PC-3 (cell line): ENCODE results near the gene STX4. TPM values are rescaled to one million over a fixed set of nuclear protein-coding genes. Genes with fewer than 3 reads are reported as not detected.

ENCODE experiments used
- ATAC-seq: fragments of 200-7000 bp; cut with Tn5 transposase; 2 replicates; pipeline ENCODE4 v1.9.1; 2020; ENCODE audit warnings: mild to moderate bottlenecking, moderate library complexity
- BruUV-seq: library from RNA; stranded (reverse); fragments of 400-500 nt; replicated peaks from 2 replicates; lab custom pipeline; 2021; lab: Mats Ljungman, UMichigan
- CTCF ChIA-PET: fragments of 300-600 bp; sonication (Branson Sonifier 250); formaldehyde crosslinking; loops from one replicate; lab custom pipeline; 2022; ENCODE audit warnings: antibody characterized with exemption; lab: Charles Lee
- POLR2A ChIA-PET: fragments of 300-600 bp; sonication (Branson Sonifier 250); formaldehyde crosslinking; loops from one replicate; lab custom pipeline; 2022; ENCODE audit warnings: antibody characterized with exemption; ENCODE audit not compliant: unreplicated experiment; lab: Charles Lee
- DNase-seq: peaks from one replicate; pipeline ENCODE4 v3.0.0-alpha.2; 2015
- H2AFZ ChIP-seq: fragments of 300-600 bp; sonication (generic); 2 replicates; pipeline ENCODE4 v1.6.0; 2016; ENCODE audit warnings: antibody characterized with exemption, low read length
- H3F3A ChIP-seq: fragments of 300-600 bp; sonication (generic); one replicate; pipeline ENCODE4 v1.6.0; 2017; ENCODE audit warnings: antibody characterized with exemption, low read length, control low read depth, mild to moderate bottlenecking; ENCODE audit not compliant: unreplicated experiment
- H3K27ac ChIP-seq: fragments of 300-600 bp; sonication (generic); 2 replicates; pipeline ENCODE4 v1.5.1; 2016; ENCODE audit warnings: mild to moderate bottlenecking, low read length
- H3K27me3 ChIP-seq: fragments of 300-600 bp; sonication (generic); 2 replicates; pipeline ENCODE4 v1.6.1; 2016; ENCODE audit warnings: low read length, mixed read lengths
- H3K36me3 ChIP-seq: fragments of 300-600 bp; sonication (generic); 2 replicates; pipeline ENCODE4 v1.6.1; 2016; ENCODE audit warnings: low read depth, mixed run types, low read length, mixed read lengths
- H3K4me1 ChIP-seq: fragments of 300-600 bp; sonication (generic); 2 replicates; pipeline ENCODE4 v1.5.1; 2016; ENCODE audit warnings: low read length; ENCODE audit not compliant: insufficient read depth
- H3K4me2 ChIP-seq: fragments of 300-600 bp; sonication (generic); 2 replicates; pipeline ENCODE4 v1.6.0; 2016; ENCODE audit warnings: low read length
- H3K4me3 ChIP-seq: fragments of 300-600 bp; sonication (generic); 2 replicates; pipeline ENCODE4 v1.5.1; 2016; ENCODE audit warnings: mild to moderate bottlenecking, low read length, mixed read lengths
- H3K79me2 ChIP-seq: fragments of 300-600 bp; sonication (generic); 2 replicates; pipeline ENCODE4 v1.6.1; 2017; ENCODE audit warnings: low read length, mixed read lengths
- H3K9ac ChIP-seq: fragments of 300-600 bp; sonication (generic); 2 replicates; pipeline ENCODE4 v1.6.0; 2016; ENCODE audit warnings: mild to moderate bottlenecking, low read length
- H3K9me2 ChIP-seq: fragments of 300-600 bp; sonication (generic); replicated peaks from 2 replicates; pipeline ENCODE4 v1.6.1; 2016; ENCODE audit warnings: mixed run types, low read length, mixed read lengths
- H3K9me3 ChIP-seq: fragments of 300-600 bp; sonication (generic); 2 replicates; pipeline ENCODE4 v1.6.1; 2016; ENCODE audit warnings: low read length, mixed read lengths
- H4K20me1 ChIP-seq: fragments of 300-600 bp; sonication (generic); 2 replicates; pipeline ENCODE4 v1.6.1; 2016; ENCODE audit warnings: low read length, mixed read lengths
- CTCF ChIP-seq: fragments of 300-600 bp; sonication (generic); conservative IDR thresholded peaks from 2 replicates; pipeline ENCODE4 v1.5.1; 2017; ENCODE audit warnings: antibody characterized with exemption, low read depth, mild to moderate bottlenecking, low read length
- EZH2 ChIP-seq: fragments of 300-600 bp; sonication (generic); IDR thresholded peaks from one replicate; pipeline ENCODE4 v1.6.1; 2017; ENCODE audit warnings: antibody characterized with exemption, mild to moderate bottlenecking, low read length; ENCODE audit not compliant: unreplicated experiment
- EZH2phosphoT487 ChIP-seq: fragments of 300-600 bp; sonication (generic); IDR thresholded peaks from 2 replicates; pipeline ENCODE4 v1.6.1; 2018; ENCODE audit warnings: mild to moderate bottlenecking, antibody characterized with exemption, low read length, borderline replicate concordance
- intact Hi-C: fragments of 100-400 bp; cut with micrococcal nuclease; formaldehyde crosslinking; loops from 2 replicates; pipeline ENCODE4 v1.9.0; 2023
- total RNA-seq: library from RNA; depleted of rRNA; stranded (reverse); fragments of >200 nt; gene quantifications from 2 replicates; pipeline ENCODE4 v1.2.3, GENCODE V29; 2014

Gene STX4
- total RNA-seq, 1 experiment from 2014 or later: 27.4 TPM

GRCh38 chr16:31022544-31023251, 10.7 kb upstream of the STX4 start:
- POLR2A ChIA-PET: no interaction called here
- no peaks in the 10 kb centered on the region for H3K9me2 ChIP-seq
- H3K36me3 ChIP-seq: no peaks in the 10 kb centered on the region
- no peaks in the 10 kb centered on the region for H3K79me2 ChIP-seq
- no peaks in the 10 kb centered on the region for H4K20me1 ChIP-seq
- intact Hi-C loops: loop anchor here (10.0 kb wide), 1 partner anchor 122 kb away; no protein-coding TSS in a partner anchor
- BruUV-seq: no TSS peak
- no peaks in the 10 kb centered on the region for H3F3A ChIP-seq
- no peak overlapping the region for H3K4me2 ChIP-seq
- no peak overlapping the region for H2AFZ ChIP-seq
- no peaks in the 10 kb centered on the region for H3K4me1 ChIP-seq
- no peak overlapping the region for H3K27ac ChIP-seq
- ATAC-seq (no peak), DNase-seq (no peak)
- no peak overlapping the region for H3K4me3 ChIP-seq
- no peaks in the 10 kb centered on the region for H3K9me3 ChIP-seq
- no peak for TF ChIP-seq CTCF
- TF ChIP-seq EZH2phosphoT487: no peak
- no peak for TF ChIP-seq EZH2
- CTCF ChIA-PET: interaction anchor here (0.6 kb wide), 1 partner anchor 42 kb away, joined by 3 read pairs; no protein-coding TSS in a partner anchor
- H3K9ac ChIP-seq: no peak overlapping the region
- no peaks in the 10 kb centered on the region for H3K27me3 ChIP-seq

- H3K27ac ChIP-seq: no peak overlapping the region
- no peak overlapping the region for H2AFZ ChIP-seq
- no peaks in the 10 kb centered on the region for H3K9me2 ChIP-seq
- H3K36me3 ChIP-seq: no peaks in the 10 kb centered on the region
- no TSS peak for BruUV-seq
- H3K9me3 ChIP-seq: no peaks in the 10 kb centered on the region
- no peaks in the 10 kb centered on the region for H3K27me3 ChIP-seq
- DNase-seq: no peak
- no peaks in the 10 kb centered on the region for H3K4me1 ChIP-seq
- TF ChIP-seq EZH2phosphoT487 (no peak), EZH2 (no peak), CTCF (no peak)
- H3K4me2 ChIP-seq: no peak overlapping the region
- no peak for ATAC-seq
- no peak overlapping the region for H3K4me3 ChIP-seq
- no peaks in the 10 kb centered on the region for H4K20me1 ChIP-seq
- CTCF ChIA-PET: no interaction called here
- intact Hi-C loops: loop anchor here (10.0 kb wide), 1 partner anchor 122 kb away; no protein-coding TSS in a partner anchor
- H3K9ac ChIP-seq: no peak overlapping the region
- POLR2A ChIA-PET: no interaction called here
- H3F3A ChIP-seq: no peaks in the 10 kb centered on the region
- no peaks in the 10 kb centered on the region for H3K79me2 ChIP-seq
These were observed 10.1 kb upstream of the STX4 start for GRCh38 chr16:31023252-31023602.

GRCh38 chr16:31023627-31024226, 9.6 kb upstream of the STX4 start:
- no peaks in the 10 kb centered on the region for H3K79me2 ChIP-seq
- H3K4me2 ChIP-seq: no peak overlapping the region
- ChIA-PET CTCF (no interaction called here), POLR2A (no interaction called here)
- H2AFZ ChIP-seq: no peak overlapping the region
- BruUV-seq: no TSS peak
- DNase-seq (no peak), ATAC-seq (no peak)
- intact Hi-C loops: loop anchor here (10.0 kb wide), 1 partner anchor 121 kb away; no protein-coding TSS in a partner anchor
- no peaks in the 10 kb centered on the region for H3K36me3 ChIP-seq
- no peak overlapping the region for H3K4me3 ChIP-seq
- H3K9me3 ChIP-seq: no peaks in the 10 kb centered on the region
- TF ChIP-seq CTCF: no peak
- no peak for TF ChIP-seq EZH2
- TF ChIP-seq EZH2phosphoT487: no peak
- no peaks in the 10 kb centered on the region for H3K4me1 ChIP-seq
- no peaks in the 10 kb centered on the region for H4K20me1 ChIP-seq
- H3K27me3 ChIP-seq: no peaks in the 10 kb centered on the region
- no peaks in the 10 kb centered on the region for H3K9me2 ChIP-seq
- no peak overlapping the region for H3K9ac ChIP-seq
- no peaks in the 10 kb centered on the region for H3F3A ChIP-seq
- no peak overlapping the region for H3K27ac ChIP-seq
